GM18951 (cell line): ENCODE measurements around the gene THSD4.
"Not testable (repeated sequence)": the region's sequence is repeated elsewhere in the genome, so short reads cannot be mapped to it uniquely, and the experiment has no call there.

ENCODE experiments used
- POLR2A ChIP-seq: IDR thresholded peaks from 4 replicates; pipeline ENCODE4 v1.6.1; 2011; ENCODE audit warnings: mild to moderate bottlenecking; ENCODE audit not compliant: insufficient read length, insufficient read depth; ENCODE audit errors: extremely low read depth
- in situ Hi-C: fragments of 300-500 bp; cut with MboI; formaldehyde crosslinking; loops from one replicate; pipeline ENCODE4 v1.12.0; 2022; ENCODE audit warnings: low sequenced_read_pairs, mixed read lengths, inconsistent platforms; ENCODE audit not compliant: unreplicated experiment

THSD4 gene

DNA sequence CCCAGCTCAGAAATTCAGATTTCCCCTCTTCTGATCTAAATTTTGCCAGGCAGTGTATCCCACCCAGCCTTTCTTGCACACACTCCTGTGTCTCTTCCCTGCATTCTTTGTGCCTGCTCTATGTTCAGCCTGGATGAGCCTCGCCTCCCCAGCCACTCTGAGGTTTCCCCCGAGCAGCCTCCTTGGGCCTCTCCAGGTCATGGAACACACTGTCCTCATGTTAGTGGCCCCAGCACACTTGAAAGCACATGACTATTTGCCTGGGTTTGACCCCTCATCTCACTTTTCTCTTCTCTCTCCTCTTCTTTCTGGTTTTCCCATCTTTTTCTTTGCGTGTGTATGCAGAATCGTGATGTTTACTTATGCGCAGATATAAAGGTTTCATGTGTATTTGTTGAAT, 3.1 kb downstream of the THSD4 start:
- in situ Hi-C loops = no loop called here
- no peak for TF ChIP-seq POLR2A

DNA sequence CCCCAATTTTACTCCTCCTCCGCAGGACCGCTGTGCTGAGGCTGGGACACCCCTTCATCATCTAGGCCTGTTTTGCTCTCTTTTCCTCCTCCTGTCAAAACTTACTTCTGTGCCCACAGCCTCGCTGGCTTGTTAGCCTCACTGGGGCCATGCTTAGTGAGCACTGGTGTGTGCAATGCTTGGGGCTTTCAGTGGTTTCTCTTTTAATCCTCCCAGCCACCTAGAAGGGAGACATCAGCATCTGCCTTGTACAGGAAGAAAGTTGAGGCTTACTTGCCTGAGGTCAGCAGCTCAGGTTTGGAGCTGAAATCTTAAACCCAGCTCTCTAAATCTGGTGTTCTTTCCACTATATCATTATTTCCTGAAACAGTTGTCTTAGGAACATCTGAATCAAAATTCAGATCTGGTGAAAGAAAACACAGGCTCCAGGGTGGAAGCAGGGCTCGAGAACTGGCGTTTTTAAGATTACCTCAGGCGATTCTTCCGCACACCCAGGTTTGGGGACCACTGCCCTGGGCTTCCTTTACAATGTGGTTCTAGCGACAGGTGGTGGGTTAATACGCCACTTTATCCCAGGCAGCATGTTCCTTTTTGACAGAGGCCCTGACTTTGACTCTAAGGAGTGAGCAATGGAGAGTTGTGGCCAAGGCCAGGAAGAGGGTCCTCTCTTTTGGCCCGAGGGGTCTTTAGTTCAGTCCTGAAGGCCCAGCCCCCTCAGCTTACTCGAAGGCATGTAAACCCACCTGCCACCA, 3.8 kb downstream of the THSD4 start:
- no peak for TF ChIP-seq POLR2A
- in situ Hi-C loops = no loop called here

DNA sequence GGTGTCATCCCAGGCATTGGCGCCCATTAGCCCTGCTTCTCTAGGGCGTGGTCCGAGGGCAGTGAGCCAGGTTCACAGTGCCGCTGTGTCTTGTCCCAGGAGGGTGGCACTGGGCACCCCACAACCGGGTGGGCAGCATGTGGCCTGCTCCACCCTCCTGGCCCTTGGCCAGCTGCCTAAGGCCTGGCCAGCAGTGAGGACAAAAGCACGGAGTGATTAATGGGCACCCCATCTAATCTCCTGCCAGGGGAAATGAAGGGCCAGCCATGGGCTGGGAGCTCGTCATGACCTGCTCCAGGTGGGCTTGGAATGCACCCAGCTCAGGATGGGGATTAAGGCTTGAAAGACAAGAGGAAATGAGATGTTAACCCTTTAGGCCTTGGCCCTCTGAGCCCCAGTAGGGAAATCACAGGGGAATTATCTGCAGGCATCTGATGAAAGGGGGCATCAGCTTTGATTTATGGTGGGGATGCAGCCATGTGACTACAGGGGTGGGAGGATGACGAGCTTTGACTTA, 5.2 kb downstream of the THSD4 start:
- TF ChIP-seq POLR2A = no peak
- in situ Hi-C loops = no loop called here

DNA sequence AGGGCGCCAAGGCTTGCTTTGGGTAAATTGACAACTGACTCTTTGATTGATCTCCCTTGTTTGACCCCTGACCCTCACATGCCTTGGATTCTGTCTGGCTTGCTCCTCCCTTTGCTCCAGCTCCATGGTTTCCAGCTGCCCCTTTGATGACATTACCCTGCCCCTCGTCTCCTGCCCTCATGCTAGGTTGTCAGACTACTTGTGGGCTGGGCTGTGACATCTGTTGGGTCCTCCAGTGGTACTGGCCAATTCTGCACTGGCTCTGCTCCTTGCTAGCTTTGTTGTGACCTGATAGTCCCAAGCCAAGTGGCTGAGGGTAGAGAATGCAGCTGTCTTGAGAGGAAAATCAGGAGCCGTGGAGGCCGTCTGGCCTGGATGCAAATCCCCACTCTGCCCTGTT, 6.2 kb downstream of the THSD4 start:
- in situ Hi-C loops = no loop called here
- no peak for TF ChIP-seq POLR2A

DNA sequence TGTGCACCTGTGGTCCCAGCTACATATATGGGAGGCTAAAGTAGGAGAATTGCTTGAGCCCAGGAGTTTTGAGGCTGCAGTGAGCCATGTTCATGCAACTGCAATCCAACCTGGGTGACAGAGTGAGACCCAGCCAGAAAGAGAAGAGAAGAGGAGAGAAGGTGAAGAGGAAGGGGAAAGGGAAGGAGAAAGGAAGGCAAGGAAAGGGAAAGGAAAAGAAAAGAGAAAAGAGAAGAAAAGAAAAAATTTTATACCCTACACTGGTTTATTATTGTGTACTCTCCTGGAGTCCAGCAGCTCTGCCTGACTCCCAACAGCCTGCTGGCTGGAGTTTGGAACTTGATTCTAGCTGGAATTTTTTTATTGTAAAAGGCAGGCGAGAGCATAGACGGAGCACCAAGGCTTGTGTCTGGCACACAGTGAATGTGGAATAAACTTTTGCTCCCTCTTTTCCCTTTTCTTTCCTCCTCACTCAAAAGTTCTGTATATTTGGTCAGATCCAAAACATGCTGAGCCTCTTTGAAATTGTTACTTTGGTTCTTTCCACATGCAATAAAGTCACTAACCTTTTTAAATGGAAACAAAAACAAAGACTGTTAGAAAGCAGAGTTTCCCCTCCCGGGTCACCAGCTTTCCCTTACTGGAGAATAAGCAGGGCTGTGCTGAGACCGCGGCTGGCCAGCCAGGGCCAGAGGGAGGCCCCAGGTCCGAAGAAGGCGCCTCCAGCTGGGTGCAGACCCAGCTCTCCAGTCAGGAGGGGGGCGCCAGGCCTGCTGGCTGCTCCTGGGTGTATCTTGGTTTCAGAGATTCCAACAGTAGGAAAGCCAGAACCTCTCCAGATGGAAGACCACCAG, 9.9 kb downstream of the THSD4 start:
- in situ Hi-C loops = no loop called here
- TF ChIP-seq POLR2A = no peak

DNA sequence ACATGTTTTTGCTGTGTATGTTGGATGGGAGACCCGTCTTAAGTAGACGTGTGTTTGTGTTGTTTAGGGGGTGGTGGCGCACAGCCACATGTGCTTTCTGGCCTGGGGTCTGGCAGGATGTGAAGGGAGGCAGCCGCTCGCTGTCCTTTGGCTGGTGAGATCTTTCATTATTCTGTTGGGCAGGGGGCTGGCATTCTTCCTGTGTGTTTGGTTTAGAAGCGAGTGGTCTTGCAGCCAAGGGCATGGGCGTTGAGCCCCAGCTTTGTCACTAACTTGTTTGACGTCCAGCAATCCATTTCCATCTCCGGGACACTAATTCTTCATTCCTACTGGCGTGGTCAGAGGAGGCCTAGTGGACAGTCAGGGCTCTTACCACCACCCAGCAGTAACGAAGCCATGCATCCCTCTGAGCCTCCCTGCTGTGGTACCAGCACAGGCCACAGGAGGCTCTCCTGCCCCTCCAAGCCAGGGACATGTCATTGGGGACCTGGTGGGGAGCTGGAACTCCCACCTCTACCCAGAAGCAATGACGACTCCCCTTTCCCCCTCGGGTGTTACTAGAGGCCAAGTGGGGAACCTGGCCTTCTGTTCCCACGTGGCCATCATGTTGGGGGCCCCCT, 10.7 kb downstream of the THSD4 start:
- no peak for TF ChIP-seq POLR2A
- in situ Hi-C loops = no loop called here

DNA sequence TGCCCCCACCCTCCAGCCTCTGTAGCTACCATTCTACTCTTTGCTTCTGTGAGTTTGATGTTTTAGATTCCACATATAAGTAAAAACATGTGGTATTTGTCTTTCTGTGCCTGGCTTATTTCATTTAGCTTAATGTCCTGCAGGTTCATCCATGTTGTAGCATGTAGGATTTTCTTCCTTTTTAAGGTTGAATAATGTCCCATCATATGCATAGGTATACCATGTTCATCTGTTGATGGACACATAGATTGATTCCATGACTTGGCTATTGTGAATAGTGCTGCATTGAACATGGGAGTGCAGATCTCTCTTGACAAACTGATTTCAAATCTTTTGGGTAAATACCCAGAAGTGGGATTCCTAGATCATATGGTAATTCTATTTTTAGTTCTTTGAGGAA, 11.8 kb downstream of the THSD4 start:
- in situ Hi-C loops = no loop called here
- TF ChIP-seq POLR2A = no peak

DNA sequence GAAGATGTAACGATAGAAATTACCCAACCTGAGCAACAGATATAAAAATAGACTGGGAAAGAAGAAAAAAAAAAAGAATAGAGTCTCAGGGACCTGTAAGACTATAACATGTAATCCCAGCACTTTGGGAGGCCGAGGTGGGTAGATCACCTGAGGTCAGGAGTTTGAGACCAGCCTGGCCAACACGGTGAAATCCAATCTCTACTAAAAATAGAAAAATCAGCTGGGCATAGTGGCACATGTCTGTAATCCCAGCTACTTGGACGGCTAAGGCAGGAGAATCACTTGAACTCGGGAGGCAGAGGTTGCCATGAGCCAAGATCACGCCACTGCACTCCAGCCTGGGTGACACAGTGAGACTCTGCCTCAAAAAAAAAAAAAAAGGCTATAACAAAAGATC, 12.9 kb downstream of the THSD4 start:
- in situ Hi-C loops = not testable (repeated sequence)

DNA sequence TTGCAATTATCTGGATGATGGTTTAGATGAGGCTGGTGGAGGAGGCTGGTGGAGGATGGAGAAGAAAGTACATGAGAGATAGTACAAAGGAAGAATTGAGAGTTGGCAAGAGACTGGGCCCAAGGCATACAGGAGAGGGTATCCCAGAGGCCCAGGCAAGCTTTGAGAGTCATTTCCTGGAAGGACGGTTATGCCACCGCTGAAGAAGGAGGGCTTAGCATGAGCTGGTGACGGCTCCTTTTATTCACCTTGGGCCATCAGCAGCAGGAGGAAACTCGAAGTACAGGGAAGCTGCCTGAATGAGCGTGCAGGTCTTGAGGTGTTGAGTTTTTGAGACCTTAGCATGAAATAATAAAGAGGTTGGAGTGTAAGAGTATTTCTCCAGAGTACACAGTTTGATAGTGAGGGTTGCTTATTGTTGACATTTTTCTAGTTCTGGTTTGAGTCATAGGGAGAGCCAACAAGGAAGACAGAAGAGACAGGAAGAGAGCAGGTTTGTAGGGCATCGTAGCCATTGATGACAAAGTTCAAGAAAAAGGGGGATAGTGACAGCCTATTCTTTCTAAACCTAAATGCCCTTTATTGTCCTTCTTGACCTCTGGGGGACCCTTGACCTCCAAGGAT, 13.8 kb downstream of the THSD4 start:
- TF ChIP-seq POLR2A = no peak
- in situ Hi-C loops = no loop called here

DNA sequence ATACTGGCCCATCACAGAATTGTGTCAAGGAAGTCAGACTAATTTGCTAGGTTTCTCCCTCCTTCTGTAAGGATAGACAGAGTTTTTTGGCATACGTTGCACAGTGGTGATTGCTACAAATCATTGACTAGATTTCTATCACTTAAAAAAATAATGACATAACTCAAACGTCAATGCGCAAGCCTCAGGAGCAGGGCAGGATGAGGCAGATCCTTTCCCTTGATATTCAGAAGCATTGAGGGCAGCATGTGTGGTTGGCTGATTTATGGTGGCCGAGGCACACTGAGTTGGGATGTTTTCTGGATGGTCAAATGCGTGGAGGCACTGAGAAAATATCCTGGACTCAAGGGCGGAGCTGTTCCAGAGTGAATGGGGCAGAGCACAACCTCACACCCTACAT, 14.4 kb downstream of the THSD4 start:
- in situ Hi-C loops = no loop called here
- no peak for TF ChIP-seq POLR2A

DNA sequence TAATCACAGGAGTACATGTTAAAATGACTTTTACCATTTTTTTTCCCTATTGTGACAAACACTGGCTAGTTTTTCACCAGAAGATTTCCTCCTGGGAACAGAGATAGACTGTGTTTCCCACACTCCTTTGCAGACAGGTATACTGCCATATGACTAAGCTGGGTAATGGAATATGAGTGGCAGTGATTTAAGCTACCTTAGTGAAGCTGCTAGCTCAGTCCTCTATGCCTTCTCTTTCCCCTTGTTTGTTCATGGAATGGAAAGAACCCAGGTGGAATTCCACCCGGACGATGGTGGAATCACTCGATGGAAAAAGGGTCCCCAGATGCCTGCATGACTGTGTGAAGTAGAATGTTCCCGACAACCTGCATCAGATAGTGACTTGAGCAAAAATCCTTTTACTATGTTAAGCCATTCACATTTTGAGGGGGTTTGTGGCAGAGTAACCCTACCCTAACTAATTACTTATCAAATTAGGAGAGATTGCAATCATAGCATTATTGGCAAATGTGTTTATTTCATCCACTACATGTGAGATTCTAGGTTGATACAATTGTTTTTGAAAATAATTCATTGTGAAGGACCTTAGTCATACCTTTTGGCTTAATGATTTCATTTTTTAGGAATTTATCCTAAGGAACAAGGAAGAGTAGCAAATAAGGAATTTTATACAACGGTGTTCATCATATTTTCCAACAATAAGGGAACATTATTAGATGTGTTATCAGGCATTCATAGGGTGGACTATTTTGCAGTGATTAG, 16.5 kb downstream of the THSD4 start:
- in situ Hi-C loops = no loop called here
- TF ChIP-seq POLR2A = no peak

DNA sequence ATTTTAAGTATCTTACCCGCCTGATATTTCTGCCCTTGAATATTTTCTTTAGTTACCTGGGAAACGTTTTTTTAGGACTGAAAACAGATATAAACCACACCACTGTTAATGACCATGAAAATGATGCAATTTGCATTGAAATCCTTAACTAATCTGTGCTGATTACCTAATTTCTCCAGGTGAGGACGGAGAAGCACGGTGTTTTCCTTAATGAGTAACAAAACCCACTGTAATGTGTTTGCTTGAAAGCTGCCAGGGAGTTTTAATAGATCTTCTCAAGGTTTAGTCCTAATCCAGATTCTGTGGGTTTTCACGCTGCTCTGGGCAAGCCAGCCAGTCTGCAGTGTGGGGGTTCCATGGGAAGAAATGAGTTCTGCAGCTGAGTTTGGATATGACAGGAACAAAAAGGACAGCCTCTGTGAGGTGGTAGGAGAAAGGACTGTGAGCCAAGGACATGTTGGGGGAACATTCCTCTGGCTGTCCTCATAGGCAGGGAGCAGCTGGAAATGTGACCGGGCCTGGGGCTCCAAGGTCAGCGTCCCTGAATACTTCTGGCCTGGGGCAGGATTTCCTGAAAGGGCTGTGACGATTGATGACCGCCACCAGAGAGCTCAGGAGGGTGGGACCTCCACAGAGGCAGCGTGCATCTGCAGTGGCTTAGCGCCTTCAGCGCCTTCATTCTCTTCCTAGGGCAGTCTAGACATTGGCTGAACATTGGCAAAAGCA, 18.6 kb downstream of the THSD4 start:
- in situ Hi-C loops = no loop called here
- no peak for TF ChIP-seq POLR2A
